Measurements from ENCODE around the gene AK1. TPM values are rescaled to one million over a fixed set of nuclear protein-coding genes. Genes with fewer than 3 reads are reported as not detected.

The AK1 gene
- total and polyA plus RNA-seq, 9 of the 15 experiments (the other 6 are each of a cell fraction or from before 2014, with no cell fraction given), result 10.1 to 71.8 (median 39.0) TPM

- TF ChIP-seq POLR2AphosphoS5 (IDR thresholded peaks at IDR 0.05; ENCODE audit: control insufficient read depth, insufficient read depth, low read depth, low read length) (peak; percentile 66), RBM14 (IDR thresholded peaks at IDR 0.05; ENCODE audit: borderline replicate concordance, insufficient read depth, low read depth, low read length) (no peak), U2AF2 (optimal IDR thresholded peaks at IDR 0.05; ENCODE audit: low read depth, low read length) (no peak), DDX20 (tag; IDR thresholded peaks at IDR 0.05; ENCODE audit: low read depth) (peak; percentile 27; the same call in 1 of the 2 replicates), CBX2 (IDR thresholded peaks at IDR 0.05; ENCODE audit: insufficient read depth, low read length, poor library complexity, severe bottlenecking) (no peak), DPF2 (IDR thresholded peaks at IDR 0.05) (peak; percentile 91), SMARCE1 (IDR thresholded peaks at IDR 0.05) (peak; percentile 84), IRF2 (CRISPR knock-in tag; IDR thresholded peaks at IDR 0.05) (no peak), TSHZ1 (CRISPR knock-in tag; IDR thresholded peaks at IDR 0.05) (no peak), ZNF217 (CRISPR knock-in tag; IDR thresholded peaks at IDR 0.05) (no peak), XRCC5 (IDR thresholded peaks at IDR 0.05; ENCODE audit: low read depth, low read length) (peak; percentile 72; the same call in 1 of the 2 replicates), ZNF445 (CRISPR knock-in tag; IDR thresholded peaks at IDR 0.05; ENCODE audit: low read depth) (no peak), L3MBTL2 (IDR thresholded peaks at IDR 0.05) (peak; percentile 99), TAF1 (IDR thresholded peaks at IDR 0.05; ENCODE audit: control insufficient read depth, extremely low read depth, insufficient read depth, low read length, severe bottlenecking) (peak; percentile 29), ZNF184 (CRISPR knock-in tag; IDR thresholded peaks at IDR 0.05) (no peak), MNT (conservative IDR thresholded peaks at IDR 0.05) (no peak), BRD4 (IDR thresholded peaks at IDR 0.05) (peak; percentile 39; the same call in 1 of the 2 replicates)
- TF ChIP-seq, protein P1, sequence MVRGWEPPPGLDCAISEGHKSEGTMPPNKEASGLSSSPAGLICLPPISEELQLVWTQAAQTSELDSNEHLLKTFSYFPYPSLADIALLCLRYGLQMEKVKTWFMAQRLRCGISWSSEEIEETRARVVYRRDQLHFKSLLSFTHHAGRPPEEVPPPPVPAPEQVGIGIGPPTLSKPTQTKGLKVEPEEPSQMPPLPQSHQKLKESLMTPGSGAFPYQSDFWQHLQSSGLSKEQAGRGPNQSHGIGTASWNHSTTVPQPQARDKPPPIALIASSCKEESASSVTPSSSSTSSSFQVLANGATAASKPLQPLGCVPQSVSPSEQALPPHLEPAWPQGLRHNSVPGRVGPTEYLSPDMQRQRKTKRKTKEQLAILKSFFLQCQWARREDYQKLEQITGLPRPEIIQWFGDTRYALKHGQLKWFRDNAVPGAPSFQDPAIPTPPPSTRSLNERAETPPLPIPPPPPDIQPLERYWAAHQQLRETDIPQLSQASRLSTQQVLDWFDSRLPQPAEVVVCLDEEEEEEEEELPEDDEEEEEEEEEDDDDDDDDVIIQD (CRISPR knock-in tag; IDR thresholded peaks at IDR 0.05), result 0 out of 2 replicates have a peak, but pooled peaks have one; percentile 12
Measured at GRCh38 chr9:127862075-127863011, 15.1 kb downstream of the AK1 start (continued).
